ENCODE results near the gene CD99.
"Not testable (repeated sequence)": the region's sequence is repeated elsewhere in the genome, so short reads cannot be mapped to it uniquely, and the experiment has no call there.

The CD99 gene

GRCh38 chrX:2675657-2676200, 15.4 kb upstream of the CD99 start:
- not testable (repeated sequence) for DNase-seq (ENCODE audit: low read depth)

GRCh38 chrX:2676794-2677675, 14.1 kb upstream of the CD99 start:
- DNase-seq (ENCODE audit: low read depth): no peak

- no peak for DNase-seq (ENCODE audit: low read depth)
Measured at GRCh38 chrX:2677764-2678163, 13.3 kb upstream of the CD99 start.

GRCh38 chrX:2678583-2678982, 12.5 kb upstream of the CD99 start:
- no peak for DNase-seq (ENCODE audit: low read depth)

- DNase-seq (ENCODE audit: low read depth): no peak
Measured at GRCh38 chrX:2679534-2680485, 11.3 kb upstream of the CD99 start.

- no peak for DNase-seq (ENCODE audit: low read depth)
Measured at GRCh38 chrX:2680486-2681348, 10.4 kb upstream of the CD99 start.

GRCh38 chrX:2682565-2683177, 8.4 kb upstream of the CD99 start:
- no peak for DNase-seq (ENCODE audit: low read depth)

GRCh38 chrX:2684256-2684655, 6.8 kb upstream of the CD99 start:
- no peak for DNase-seq (ENCODE audit: low read depth)

GRCh38 chrX:2685886-2686285, 5.2 kb upstream of the CD99 start:
- no peak for DNase-seq (ENCODE audit: low read depth)

GRCh38 chrX:2689773-2690666, 1.1 kb upstream of the CD99 start:
- DNase-seq (ENCODE audit: low read depth): no peak

- DNase-seq (ENCODE audit: low read depth): no peak
Measured at GRCh38 chrX:2691543-2692220, 587 bp downstream of the CD99 start.

- no peak for DNase-seq (ENCODE audit: low read depth)
Measured at GRCh38 chrX:2692221-2693112, 1.4 kb downstream of the CD99 start.

- DNase-seq (ENCODE audit: low read depth): no peak
Measured at GRCh38 chrX:2693113-2694002, 2.3 kb downstream of the CD99 start.

- DNase-seq (ENCODE audit: low read depth): no peak
Measured at GRCh38 chrX:2694914-2695267, 3.8 kb downstream of the CD99 start.

GRCh38 chrX:2696698-2697215, 5.7 kb downstream of the CD99 start:
- DNase-seq (ENCODE audit: low read depth): peak; percentile 53

- DNase-seq (ENCODE audit: low read depth): no peak
Measured at GRCh38 chrX:2697306-2697705, 6.2 kb downstream of the CD99 start.

- no peak for DNase-seq (ENCODE audit: low read depth)
Measured at GRCh38 chrX:2697741-2698299, 6.7 kb downstream of the CD99 start.

All from T-helper 22 cell (primary cell).